A549 (cell line): ENCODE data around the gene NEU3. TPM values are rescaled to one million over a fixed set of nuclear protein-coding genes. Genes with fewer than 3 reads are reported as not detected.
A peak's percentile ranks its signal among the peaks of the same experiment; 100 is the strongest.
"Not testable (repeated sequence)": the region's sequence is repeated elsewhere in the genome, so short reads cannot be mapped to it uniquely, and the experiment has no call there.

Experiments
- ATAC-seq, 2 experiments: fragments of 200-7000 bp in 1 of 2; fragments of >200 bp in 1 of 2; cut with Nextera tagmentation in 1 of 2; cut with Tn5 transposase in 1 of 2; 3 replicates each; pipeline versions ENCODE4 v1.8.0 to v1.9.1; 2018 to 2020; ENCODE audit warnings: mild to moderate bottlenecking in 1 of 2, moderate library complexity in 1 of 2
- CTCF ChIA-PET: fragments of 300-600 bp; sonication (Branson Sonifier 250); formaldehyde crosslinking; extraction: SDS; loops from one replicate; lab custom pipeline; 2021; ENCODE audit warnings: antibody characterized with exemption, inconsistent platforms; lab: Yijun Ruan, JAX
- POLR2A ChIA-PET: fragments of 350-600 bp; formaldehyde crosslinking; extraction: SDS; loops from one replicate; lab custom pipeline; 2021; ENCODE audit warnings: antibody characterized with exemption, inconsistent platforms; lab: Yijun Ruan, JAX
- DNase-seq, 2 experiments: peaks; one replicate each; pipeline versions ENCODE4 v3.0.0 to v3.0.0-alpha.2; 2011 to 2016; ENCODE audit warnings: low read depth in 1 of 2, low spot score in 1 of 2
- FAIRE-seq: peaks from 2 replicates; lab custom pipeline; 2011; peaks lifted over from hg19 to GRCh38; lab: Jason Lieb, UNC
- H3K27ac ChIP-seq, 2 experiments: fragments of >200 bp; sonication (Bioruptor Twin); formaldehyde crosslinking; 3 replicates each; pipeline ENCODE4 v1.5.1; 2016 to 2017
- H3K4me1 ChIP-seq: fragments of >200 bp; sonication (Bioruptor Twin); formaldehyde crosslinking; 3 replicates; pipeline ENCODE4 v1.6.1; 2016
- H3K4me2 ChIP-seq: fragments of >200 bp; sonication (Bioruptor Twin); formaldehyde crosslinking; 3 replicates; pipeline ENCODE4 v1.6.1; 2016
- H3K4me3 ChIP-seq: fragments of >200 bp; sonication (Bioruptor Twin); formaldehyde crosslinking; 3 replicates; pipeline ENCODE4 v1.5.1; 2016
- H3K9me3 ChIP-seq: fragments of >200 bp; sonication (Bioruptor Twin); formaldehyde crosslinking; 3 replicates; pipeline ENCODE4 v1.6.1; 2016
- CBX8 ChIP-seq: fragments of 200-600 bp; sonication (generic); IDR thresholded peaks from 2 replicates; pipeline ENCODE4 v1.6.1; 2016
- CHD2 ChIP-seq: fragments of 150-350 bp; IDR thresholded peaks from 2 replicates; pipeline ENCODE4 v1.6.1; 2014; ENCODE audit warnings: low read length; ENCODE audit not compliant: partially characterized antibody
- ESRRA ChIP-seq: fragments of 150-350 bp; IDR thresholded peaks from 2 replicates; pipeline ENCODE4 v1.6.1; 2014; ENCODE audit warnings: mild to moderate bottlenecking, low read length, borderline replicate concordance
- FOSB ChIP-seq: fragments of 250-450 bp; sonication (Bioruptor Pico); IDR thresholded peaks from 2 replicates; pipeline ENCODE4 v1.5.0; 2020; ENCODE audit warnings: mild to moderate bottlenecking, moderate library complexity
- FOSL2 ChIP-seq, 2 experiments: fragments of 450-650 bp in 1 of 2; fragments of >200 bp in 1 of 2; sonication (Bioruptor Twin) in 1 of 2; formaldehyde crosslinking; IDR thresholded peaks; 2 replicates each; pipeline versions ENCODE4 v1.5.0 to v1.6.1; 2016 to 2020; ENCODE audit warnings: mild to moderate bottlenecking in 1 of 2, moderate library complexity in 1 of 2
- GATA3 ChIP-seq: IDR thresholded peaks from 2 replicates; pipeline ENCODE4 v1.6.1; 2012; ENCODE audit warnings: borderline replicate concordance
- HOXB5 ChIP-seq: fragments of 250-450 bp; sonication (Bioruptor Pico); IDR thresholded peaks from 2 replicates; pipeline ENCODE4 v1.5.0; 2020; ENCODE audit warnings: mild to moderate bottlenecking, moderate library complexity
- MAX ChIP-seq: IDR thresholded peaks from 2 replicates; pipeline ENCODE4 v1.6.1; 2012
- MAZ ChIP-seq: fragments of 150-350 bp; IDR thresholded peaks from 2 replicates; pipeline ENCODE4 v1.6.1; 2014; ENCODE audit warnings: antibody characterized with exemption, low read depth, low read length, borderline replicate concordance
- RARB ChIP-seq: fragments of 250-450 bp; sonication (Bioruptor Pico); IDR thresholded peaks from 2 replicates; pipeline ENCODE4 v1.8.0; 2021; ENCODE audit warnings: mild to moderate bottlenecking, moderate library complexity
- RFX5 ChIP-seq: fragments of 450-650 bp; IDR thresholded peaks from 2 replicates; pipeline ENCODE4 v1.7.1; 2014; ENCODE audit warnings: antibody characterized with exemption, mild to moderate bottlenecking, moderate library complexity
- SMC3 ChIP-seq: fragments of >200 bp; sonication (Bioruptor Twin); formaldehyde crosslinking; IDR thresholded peaks from 3 replicates; pipeline ENCODE4 v1.6.1; 2018; ENCODE audit warnings: inconsistent platforms
- SREBF2 ChIP-seq: fragments of 450-650 bp; IDR thresholded peaks from 2 replicates; pipeline ENCODE4 v1.6.1; 2014; ENCODE audit warnings: mild to moderate bottlenecking, moderate library complexity
- ZC3H11A ChIP-seq: fragments of 450-650 bp; IDR thresholded peaks from 2 replicates; pipeline ENCODE4 v1.6.1; 2014; ENCODE audit warnings: antibody characterized with exemption, mild to moderate bottlenecking
- WGBS: methylation state at CpG from one replicate; pipeline ENCODE4 v1.1.6; 2017; ENCODE audit errors: missing lambda C conversion rate; 5-methylcytosine and 5-hydroxymethylcytosine counted together
- polyA plus RNA-seq, 4 experiments: library from polyadenylated mRNA; depleted of rRNA in 3 of 4; stranded (reverse); fragments of >200 nt; fragmentation: RNase III in 1 of 4; extraction: RNeasy Plus Mini Kit Qiagen cat#74134 plus additional on column Dnase treatment in 1 of 4; gene quantifications; 2 replicates in 3 of 4; 3 replicates in 1 of 4; pipeline ENCODE4 v1.2.3, GENCODE V29; 2011 to 2017

Gene NEU3
- polyA plus RNA-seq, 2 of the 4 experiments (the other 2 are of a cell fraction), result 4.0 to 5.5 TPM

- H3K4me2 ChIP-seq, result no peak overlapping the region
- no peak overlapping the region for H3K4me3 ChIP-seq
- no peak for TF ChIP-seq HOXB5
- TF ChIP-seq CBX8, result no peak
- TF ChIP-seq SREBF2, result no peak
- no peak for TF ChIP-seq CHD2
- no peak for TF ChIP-seq SMC3
- ChIA-PET POLR2A (no interaction called here), CTCF (interaction anchor here (0.7 to 2.1 kb wide), 2 partner anchors 10 to 220 kb away, joined by 3 to 8 read pairs; no protein-coding TSS in a partner anchor)
- H3K27ac ChIP-seq, result no peak overlapping the region
- DNase-seq, result no peak
- no peak for FAIRE-seq
- 79% methylated on average over 2 of the region's 2 CpGs for WGBS
- no peaks in the 10 kb centered on the region for H3K9me3 ChIP-seq
- no peak for ATAC-seq
- H3K4me1 ChIP-seq, result no peaks in the 10 kb centered on the region
Measured at GRCh38 chr11:75041263-75041662, 52.5 kb downstream of the NEU3 start.

- WGBS, result 73% methylated on average over 3 of the region's 3 CpGs
- POLR2A ChIA-PET, DNase-seq, H3K4me3 ChIP-seq, H3K27ac ChIP-seq, H3K4me1 ChIP-seq, H3K4me2 ChIP-seq, ATAC-seq, H3K9me3 ChIP-seq, FAIRE-seq: not testable (repeated sequence)
- CTCF ChIA-PET, result interaction anchor here (2.1 kb wide), 1 partner anchor 10 kb away, joined by 8 read pairs; no protein-coding TSS in a partner anchor
Measured at GRCh38 chr11:75041821-75042220, 53.1 kb downstream of the NEU3 start.

- H3K4me1 ChIP-seq, FAIRE-seq, ATAC-seq, H3K27ac ChIP-seq, DNase-seq, H3K4me2 ChIP-seq, H3K9me3 ChIP-seq, POLR2A ChIA-PET, H3K4me3 ChIP-seq: not testable (repeated sequence)
- WGBS, result 69% methylated on average over 15 of the region's 15 CpGs
- CTCF ChIA-PET, result interaction anchor here (1.2 to 2.0 kb wide), 2 partner anchors 22 to 197 kb away, joined by 3 to 9 read pairs; no protein-coding TSS in a partner anchor
Measured at GRCh38 chr11:75044381-75045170, 55.8 kb downstream of the NEU3 start.

- not testable (repeated sequence) for FAIRE-seq, DNase-seq
- 79% methylated on average over 5 of the region's 5 CpGs for WGBS
Measured at GRCh38 chr11:75046668-75047067, 57.9 kb downstream of the NEU3 start.

GRCh38 chr11:75047191-75047590 is 58.5 kb downstream of the NEU3 start:
- H3K4me2 ChIP-seq, result no peak overlapping the region
- DNase-seq (no peak), FAIRE-seq (no peak), ATAC-seq (no peak)
- ChIA-PET POLR2A (no interaction called here), CTCF (interaction anchor here (1.0 to 1.6 kb wide), 3 partner anchors 15 to 24 kb away, joined by 3 to 5 read pairs (median 4); no protein-coding TSS in a partner anchor)
- no peak overlapping the region for H3K27ac ChIP-seq
- H3K9me3 ChIP-seq, result peaks cover 3% of the 10 kb centered on the region; the same call in 2 of the 3 replicates
- 0 out of 3 replicates have a peak, but pooled peaks cover 4% of the 10 kb centered on the region for H3K4me1 ChIP-seq
- WGBS, result 68% methylated on average over 4 of the region's 4 CpGs
- no peak for TF ChIP-seq MAZ
- TF ChIP-seq FOSB, result no peak
- no peak for TF ChIP-seq RFX5
- no peak for TF ChIP-seq GATA3
- TF ChIP-seq ESRRA, result no peak
- no peak for TF ChIP-seq ZC3H11A
- TF ChIP-seq RARB (CRISPR knock-in tag), result no peak
- no peak for TF ChIP-seq CBX8
- no peak for TF ChIP-seq FOSL2 (IDR thresholded peaks at IDR 0.05)
- no peak for TF ChIP-seq FOSL2 (CRISPR knock-in tag; IDR thresholded peaks at IDR 0.05)
- TF ChIP-seq MAX, result no peak
- H3K4me3 ChIP-seq, result no peak overlapping the region

More at GRCh38 chr11:75046668-75047067, 57.9 kb downstream of the NEU3 start:
- H3K27ac ChIP-seq, H3K4me3 ChIP-seq, POLR2A ChIA-PET, H3K9me3 ChIP-seq, H3K4me2 ChIP-seq, ATAC-seq, H3K4me1 ChIP-seq: not testable (repeated sequence)
- CTCF ChIA-PET, result interaction anchor here (0.8 to 2.0 kb wide), 5 partner anchors 13 to 94 kb away, joined by 3 to 9 read pairs (median 4); no protein-coding TSS in a partner anchor

GRCh38 chr11:75049501-75050266 is 61.0 kb downstream of the NEU3 start:
- CTCF ChIA-PET, result interaction anchor here (1.1 to 1.7 kb wide), 5 partner anchors 9 to 192 kb away, joined by 4 to 5 read pairs (median 4); no protein-coding TSS in a partner anchor
- H3K27ac ChIP-seq, H3K4me3 ChIP-seq, DNase-seq, POLR2A ChIA-PET, H3K4me1 ChIP-seq, ATAC-seq, FAIRE-seq: not testable (repeated sequence)
- Histone ChIP-seq H3K9me3 (peaks cover 14% of the 10 kb centered on the region; the same call in 2 of the 3 replicates), H3K4me2 (peak overlapping the region; percentile 27; the same call in 1 of the 3 replicates)
- WGBS, result 54% methylated on average over 8 of the region's 8 CpGs
